ENCODE measurements around the gene GUCY2F. TPM values are rescaled to one million over a fixed set of nuclear protein-coding genes. Genes with fewer than 3 reads are reported as not detected.

Gene GUCY2F
- total RNA-seq, 6 experiments from 2014 or later: not detected

GRCh38 chrX:109343671-109344070, 138.2 kb downstream of the GUCY2F start:
- no peaks in the 10 kb centered on the region for H3K36me3 ChIP-seq
- TF ChIP-seq POLR2A (IDR thresholded peaks at IDR 0.05): no peak
- TF ChIP-seq, protein P1, sequence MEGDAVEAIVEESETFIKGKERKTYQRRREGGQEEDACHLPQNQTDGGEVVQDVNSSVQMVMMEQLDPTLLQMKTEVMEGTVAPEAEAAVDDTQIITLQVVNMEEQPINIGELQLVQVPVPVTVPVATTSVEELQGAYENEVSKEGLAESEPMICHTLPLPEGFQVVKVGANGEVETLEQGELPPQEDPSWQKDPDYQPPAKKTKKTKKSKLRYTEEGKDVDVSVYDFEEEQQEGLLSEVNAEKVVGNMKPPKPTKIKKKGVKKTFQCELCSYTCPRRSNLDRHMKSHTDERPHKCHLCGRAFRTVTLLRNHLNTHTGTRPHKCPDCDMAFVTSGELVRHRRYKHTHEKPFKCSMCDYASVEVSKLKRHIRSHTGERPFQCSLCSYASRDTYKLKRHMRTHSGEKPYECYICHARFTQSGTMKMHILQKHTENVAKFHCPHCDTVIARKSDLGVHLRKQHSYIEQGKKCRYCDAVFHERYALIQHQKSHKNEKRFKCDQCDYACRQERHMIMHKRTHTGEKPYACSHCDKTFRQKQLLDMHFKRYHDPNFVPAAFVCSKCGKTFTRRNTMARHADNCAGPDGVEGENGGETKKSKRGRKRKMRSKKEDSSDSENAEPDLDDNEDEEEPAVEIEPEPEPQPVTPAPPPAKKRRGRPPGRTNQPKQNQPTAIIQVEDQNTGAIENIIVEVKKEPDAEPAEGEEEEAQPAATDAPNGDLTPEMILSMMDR (IDR thresholded peaks at IDR 0.05): no peak
- no peaks in the 10 kb centered on the region for H3K4me1 ChIP-seq
- H3K27ac ChIP-seq: no peak overlapping the region
- ATAC-seq (no peak), DNase-seq (no peak)
- no peak overlapping the region for H3K4me3 ChIP-seq
- 35% methylated on average over 2 of the region's 2 CpGs for WGBS (ENCODE audit: insufficient coverage, low coverage, low lambda C conversion rate, missing lambda C conversion rate)
- H3K27me3 ChIP-seq: no peaks in the 10 kb centered on the region
- intact Hi-C loops (cut with DNase I): no loop called here
- no peaks in the 10 kb centered on the region for H3K9me3 ChIP-seq

GRCh38 chrX:109336141-109336540, 145.7 kb downstream of the GUCY2F start:
- no peaks in the 10 kb centered on the region for H3K9me3 ChIP-seq
- H3K27me3 ChIP-seq: no peaks in the 10 kb centered on the region
- intact Hi-C loops (cut with DNase I): no loop called here
- no peak overlapping the region for H3K4me3 ChIP-seq
- 44% methylated on average over 1 of the region's 1 CpG for WGBS (ENCODE audit: insufficient coverage, low coverage, low lambda C conversion rate, missing lambda C conversion rate)
- TF ChIP-seq, protein P1 (IDR thresholded peaks at IDR 0.05): no peak
- TF ChIP-seq POLR2A (IDR thresholded peaks at IDR 0.05): no peak
- ATAC-seq: no peak
- H3K4me1 ChIP-seq: no peaks in the 10 kb centered on the region
- H3K27ac ChIP-seq: no peak overlapping the region
- no peak for DNase-seq
- H3K36me3 ChIP-seq: no peaks in the 10 kb centered on the region

- no peak overlapping the region for H3K27ac ChIP-seq
- H3K27me3 ChIP-seq: no peaks in the 10 kb centered on the region
- H3K4me3 ChIP-seq: no peak overlapping the region
- H3K36me3 ChIP-seq: no peaks in the 10 kb centered on the region
- DNase-seq: no peak
- no peak for TF ChIP-seq POLR2A (IDR thresholded peaks at IDR 0.05)
- TF ChIP-seq, protein P1 (IDR thresholded peaks at IDR 0.05): no peak
- intact Hi-C loops (cut with DNase I): no loop called here
- WGBS (ENCODE audit: insufficient coverage, low coverage, low lambda C conversion rate, missing lambda C conversion rate): 27% methylated on average over 1 of the region's 1 CpG
- no peaks in the 10 kb centered on the region for H3K4me1 ChIP-seq
- H3K9me3 ChIP-seq: peaks cover 0 to 6% (median 0%) of the 10 kb centered on the region in 4 donors
- ATAC-seq: no peak
These were observed 154.6 kb downstream of the GUCY2F start for GRCh38 chrX:109327251-109327650.

Other genes starting within 250 kb of the GUCY2F start
- gene NXT2, start 54.8 kb upstream of the GUCY2F start, total RNA-seq: 1 to 10 TPM; 4.1 to 6.5 (median 4.4) TPM
- gene KCNE5, start 143.1 kb upstream of the GUCY2F start, total RNA-seq: under 1 TPM in 2 of 6 experiments, not detected in 4; 0.16 to 0.27 TPM